Inflammatory macrophage treated with lipopolysaccharide for 4 hours (primary cell): Measurements from ENCODE around the gene OLFM2.
"Not testable (repeated sequence)": the region's sequence is repeated elsewhere in the genome, so short reads cannot be mapped to it uniquely, and the experiment has no call there.

Source experiments
- DNase-seq: peaks from one replicate; pipeline ENCODE4 v3.0.0-alpha.2; 2020

Gene OLFM2

DNA sequence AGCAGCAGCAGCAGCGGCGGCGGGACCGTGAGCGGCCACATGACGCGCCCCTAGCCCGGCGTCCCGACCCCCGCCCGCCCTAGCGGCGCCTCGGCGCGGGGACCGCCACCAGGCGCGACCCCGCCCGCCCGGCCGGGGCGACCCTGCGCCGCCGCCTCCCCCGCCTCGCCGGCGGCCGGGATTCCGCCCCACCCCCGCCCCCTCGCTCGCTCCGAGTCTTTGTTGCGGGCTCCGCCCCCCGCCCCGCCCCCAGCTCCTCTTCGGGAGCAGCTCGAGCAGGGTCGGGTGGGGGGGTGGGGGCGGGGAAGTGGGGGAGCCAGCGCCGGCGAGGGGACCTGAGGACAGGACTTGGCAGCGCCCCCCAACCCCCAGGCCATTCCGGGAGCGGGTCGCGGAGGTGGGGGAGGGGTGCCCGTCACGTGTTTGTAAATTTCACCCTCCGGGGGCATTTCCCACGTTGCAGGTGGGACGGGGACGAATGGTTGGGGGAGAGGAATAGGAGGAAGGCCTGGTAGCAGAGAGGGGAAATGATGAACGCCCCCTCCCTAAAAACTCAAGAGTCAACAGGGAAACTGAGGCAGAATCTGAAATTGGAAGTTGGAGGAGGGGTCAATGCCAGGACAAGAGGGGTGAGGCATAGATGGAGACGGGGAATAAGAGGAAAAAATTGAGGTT lies at the start of gene OLFM2:
Gene OLFM2 (minus strand): TSS at position 190 of the 675 bp plus-strand sequence. CDS start 149 bp downstream, at position 41.
- DNase-seq, result no peak

- DNase-seq, result no peak
Measured at GRCh38 chr19:9981406-9982260, 45.3 kb upstream of the OLFM2 start.

- DNase-seq, result no peak
Measured at GRCh38 chr19:9972103-9972502, 35.8 kb upstream of the OLFM2 start.

DNA sequence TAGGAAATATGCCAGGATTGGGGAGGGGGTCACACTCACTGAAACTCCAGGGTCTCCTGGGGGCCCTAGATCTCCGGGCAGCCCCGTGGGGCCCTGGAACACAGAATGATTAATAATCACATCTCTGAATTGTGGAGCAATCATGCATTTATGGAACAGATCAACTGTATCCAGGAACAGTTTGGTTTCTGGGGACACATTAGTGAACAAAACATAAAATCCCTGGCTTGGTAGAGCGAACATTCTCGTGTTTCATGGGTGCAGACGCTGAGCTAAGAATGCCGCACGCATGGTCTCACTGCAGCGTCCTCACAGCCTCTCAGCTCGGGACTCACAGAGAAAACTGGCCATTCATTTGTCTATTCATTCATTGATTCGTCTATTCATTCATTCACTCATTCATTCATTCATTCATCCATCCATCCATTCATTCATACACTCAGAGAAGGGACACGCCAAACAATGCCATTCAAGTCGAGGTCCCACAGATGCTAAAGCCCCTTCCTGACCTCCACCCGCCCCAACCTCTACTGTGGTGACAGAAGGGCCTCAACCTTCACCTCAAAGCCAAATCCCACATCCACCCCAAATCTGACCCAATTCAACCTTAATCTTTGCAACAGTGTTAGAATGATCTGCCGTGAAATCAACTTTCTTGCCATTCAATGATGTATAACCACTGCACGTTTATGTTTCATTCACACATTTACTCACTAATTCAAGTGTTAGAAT lies 35.0 kb upstream of the OLFM2 start:
- DNase-seq, result no peak

- DNase-seq, result no peak
Measured at GRCh38 chr19:9970481-9970880, 34.2 kb upstream of the OLFM2 start.

- DNase-seq, result no peak
Measured at GRCh38 chr19:9969688-9969975, 33.3 kb upstream of the OLFM2 start.

- no peak for DNase-seq
Measured at GRCh38 chr19:9968820-9969687, 32.7 kb upstream of the OLFM2 start.

- DNase-seq, result no peak
Measured at GRCh38 chr19:9967326-9967725, 31.0 kb upstream of the OLFM2 start.

DNA sequence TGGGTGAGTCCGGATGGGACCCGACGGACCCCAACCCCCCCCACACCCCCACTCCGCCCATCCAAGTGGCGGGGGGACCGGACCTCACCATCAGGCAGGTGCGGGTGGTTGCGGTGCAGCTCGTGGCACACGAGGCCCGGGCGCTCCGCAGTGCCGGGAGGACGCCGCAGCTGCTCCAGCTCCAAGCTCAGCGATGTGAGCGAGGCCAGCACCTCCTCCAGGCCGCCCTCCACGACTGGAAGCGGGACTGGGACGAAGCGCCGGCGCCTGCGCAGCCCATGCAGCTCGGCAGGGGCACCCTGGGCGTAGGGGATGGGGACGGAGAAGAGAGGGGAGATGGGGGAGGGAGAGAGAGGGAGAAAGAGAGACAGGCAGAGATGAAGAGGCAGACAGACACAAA lies 30.1 kb upstream of the OLFM2 start:
- DNase-seq, result no peak

- no peak for DNase-seq
Measured at GRCh38 chr19:9966024-9966423, 29.7 kb upstream of the OLFM2 start.

DNA sequence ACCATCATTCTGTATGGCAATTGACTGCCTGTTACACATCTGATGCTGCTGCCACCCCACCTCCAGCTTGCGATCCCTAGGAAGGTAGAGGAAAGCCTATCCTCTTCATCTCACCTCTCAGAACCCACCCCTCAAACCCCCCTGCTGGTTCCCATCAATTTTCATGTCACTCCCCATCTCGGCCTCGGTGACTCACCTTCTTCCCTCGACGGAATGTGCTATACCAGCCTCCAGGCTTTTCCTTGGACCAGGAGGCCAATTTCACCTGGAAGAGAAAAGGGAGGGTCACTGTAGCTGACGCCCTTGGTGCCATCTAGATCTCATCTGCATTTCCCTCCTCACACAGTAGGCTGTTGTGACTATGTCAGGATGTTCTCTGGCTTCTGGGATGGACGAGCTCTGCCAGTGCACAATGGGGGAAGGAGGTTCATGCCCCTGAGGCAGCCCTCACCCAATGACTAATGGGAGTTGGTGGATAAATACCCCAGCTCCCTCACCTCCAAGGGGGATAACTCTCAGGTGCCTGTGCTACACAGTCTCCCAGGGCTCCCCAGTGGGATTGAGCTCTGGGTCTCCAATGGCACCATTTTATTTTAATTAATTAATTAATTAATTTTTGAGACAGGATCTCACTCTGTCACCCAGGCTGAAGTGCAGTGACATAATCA lies 26.4 kb upstream of the OLFM2 start:
- DNase-seq, result no peak

GRCh38 chr19:9961103-9961502 lies 24.8 kb upstream of the OLFM2 start:
- DNase-seq, result no peak

GRCh38 chr19:9958379-9958821 lies 22.1 kb upstream of the OLFM2 start:
- DNase-seq, result no peak

- DNase-seq, result no peak
Measured at GRCh38 chr19:9956956-9957355, 20.6 kb upstream of the OLFM2 start.

GRCh38 chr19:9953802-9954542 lies 17.7 kb upstream of the OLFM2 start:
- DNase-seq, result no peak

GRCh38 chr19:9952276-9952675 lies 16.0 kb upstream of the OLFM2 start:
- DNase-seq, result no peak

DNA sequence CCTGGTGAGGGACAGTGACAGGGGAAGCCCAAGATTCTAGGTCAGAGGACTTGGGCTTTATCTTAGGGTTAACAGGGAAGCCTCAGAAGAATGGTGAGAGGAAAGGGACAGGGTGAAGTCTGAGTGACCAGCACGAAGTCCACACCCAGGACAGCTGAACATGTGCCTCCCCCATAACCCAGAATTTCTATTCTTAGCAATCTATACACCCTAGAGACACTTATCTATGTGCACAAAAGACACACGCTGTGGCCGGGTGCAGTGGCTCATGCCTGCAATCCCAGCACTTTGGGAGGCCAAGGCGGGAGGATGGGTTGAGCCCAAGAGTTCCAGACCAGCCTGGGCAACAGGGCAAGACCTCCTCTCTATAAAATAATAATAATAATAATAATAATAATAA lies 11.1 kb upstream of the OLFM2 start:
- no peak for DNase-seq

DNA sequence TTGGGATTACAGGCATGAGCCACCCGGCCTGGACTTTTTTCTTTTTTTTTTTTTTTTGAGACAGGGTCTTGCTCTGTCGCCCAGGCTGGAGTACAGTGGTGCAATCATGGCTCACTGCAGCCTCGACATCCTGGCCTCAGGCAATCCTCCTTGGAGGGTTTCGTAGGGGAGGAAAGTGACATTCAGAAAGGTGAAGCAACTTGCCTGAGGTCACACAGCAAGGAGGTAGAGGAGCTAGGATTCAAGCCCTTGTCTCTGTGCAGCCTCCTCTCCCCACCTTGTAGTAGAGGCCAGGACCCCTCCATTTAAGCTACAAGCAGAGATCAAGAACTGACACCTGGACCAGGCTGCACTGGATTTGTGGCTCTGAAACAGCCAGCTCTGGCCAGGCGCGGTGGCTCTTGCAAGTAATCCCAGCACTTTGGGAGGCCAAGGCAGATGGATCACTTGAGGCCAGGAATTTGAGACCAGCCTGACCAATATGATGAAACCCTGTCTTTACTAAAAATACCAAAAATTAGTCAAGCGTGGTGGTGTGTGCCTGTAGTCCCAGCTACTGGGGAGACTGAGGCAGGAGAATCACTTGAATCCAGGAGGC lies 10.3 kb upstream of the OLFM2 start:
- DNase-seq, result not testable (repeated sequence)

GRCh38 chr19:9945319-9945966 lies 9.1 kb upstream of the OLFM2 start:
- DNase-seq, result no peak

- DNase-seq, result no peak
Measured at GRCh38 chr19:9943744-9944143, 7.4 kb upstream of the OLFM2 start.

- DNase-seq, result no peak
Measured at GRCh38 chr19:9941671-9942070, 5.4 kb upstream of the OLFM2 start.
